Activated CD4-positive, alpha-beta T cell treated with anti-CD3 and anti-CD28 coated beads, Interleukin-2, amount 50 U/mL, for 24 hours (primary cell): ENCODE results near the gene VWA5B2.

Experiments used
- DNase-seq, 2 donors: peaks; one replicate each; pipeline ENCODE4 v3.0.0-alpha.2; 2020; ENCODE audit warnings: low read depth in 1 of 2, low spot score in 1 of 2

The VWA5B2 gene

DNA sequence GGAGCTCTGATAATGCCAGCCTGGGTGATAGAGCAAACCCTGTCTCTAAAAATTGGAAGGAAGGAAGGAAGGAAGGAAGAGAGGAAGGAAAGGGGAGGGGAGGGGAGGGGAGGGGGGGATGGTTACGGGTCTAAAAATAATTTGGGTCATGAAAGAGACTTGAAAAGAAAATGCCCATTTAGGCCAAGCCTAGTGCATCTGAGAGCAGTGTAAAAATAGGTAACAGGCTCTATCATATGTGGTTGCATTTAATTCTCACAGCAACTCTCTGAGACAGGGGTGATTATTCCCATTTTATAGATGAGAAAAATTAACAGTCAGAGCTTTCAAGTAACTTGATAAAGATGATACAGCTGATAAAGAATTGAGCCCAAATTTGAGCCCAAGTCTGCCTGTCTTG is 42.9 kb downstream of the VWA5B2 start:
- DNase-seq, result no peak

DNA sequence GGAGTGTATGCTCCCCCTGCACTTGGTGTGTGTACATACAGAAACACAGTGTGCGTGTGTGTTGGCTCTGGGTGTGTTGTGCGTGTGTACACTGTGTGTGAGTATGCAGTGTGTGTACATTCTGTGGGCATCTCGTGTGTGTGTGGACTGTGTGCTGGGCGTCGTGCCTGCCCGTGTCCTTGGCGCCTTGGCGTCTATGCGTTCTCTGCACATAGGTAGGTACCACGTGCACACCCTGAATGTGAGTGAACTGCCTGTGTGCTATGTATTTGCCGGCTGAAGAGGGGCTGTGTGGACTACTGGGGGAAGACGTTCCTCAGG is 46.0 kb downstream of the VWA5B2 start:
- no peak for DNase-seq

DNA sequence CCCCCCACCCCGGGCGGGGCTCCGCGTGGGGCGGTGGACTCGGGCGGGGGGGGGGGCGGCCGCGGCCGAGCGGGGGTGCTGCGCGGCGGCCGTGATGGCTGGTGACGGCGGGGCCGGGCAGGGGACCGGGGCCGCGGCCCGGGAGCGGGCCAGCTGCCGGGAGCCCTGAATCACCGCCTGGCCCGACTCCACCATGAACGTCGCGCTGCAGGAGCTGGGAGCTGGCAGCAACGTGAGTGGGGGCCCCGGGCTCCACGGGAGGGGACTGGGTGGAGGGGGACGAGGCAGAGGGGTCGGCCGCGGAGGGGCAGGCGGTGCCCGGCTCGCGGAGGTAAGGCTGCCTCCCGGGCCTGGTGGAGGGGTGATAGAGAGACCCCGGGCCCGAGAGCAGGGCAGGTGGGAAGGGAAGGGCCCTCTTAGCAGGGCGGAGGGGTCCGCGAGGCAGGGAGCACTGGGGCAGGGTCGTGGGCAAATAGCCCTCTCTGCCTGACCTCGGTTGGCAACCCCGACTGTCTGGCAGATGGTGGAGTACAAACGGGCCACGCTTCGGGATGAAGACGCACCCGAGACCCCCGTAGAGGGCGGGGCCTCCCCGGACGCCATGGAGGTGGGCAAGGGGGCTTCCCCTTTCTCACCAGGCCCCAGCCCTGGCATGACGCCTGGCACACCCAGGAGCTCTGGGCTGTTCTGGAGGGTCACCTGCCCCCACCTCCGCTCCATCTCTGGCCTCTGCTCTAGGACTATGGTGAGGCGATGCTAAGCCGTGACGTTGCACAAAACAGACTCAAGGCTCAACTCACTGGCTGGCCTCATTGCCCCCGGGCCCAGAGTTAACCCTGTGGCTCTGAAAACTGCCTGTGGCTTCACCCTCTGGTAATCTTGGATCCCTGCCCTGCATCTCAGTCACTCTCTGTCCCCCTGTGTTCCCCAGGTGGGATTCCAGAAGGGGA is 46.9 kb downstream of the VWA5B2 start, which contains the start of gene ECE2:
TSS of gene ECE2 (plus strand) at position 62 of the 950 bp plus-strand sequence. CDS start at position 194, 132 bp downstream.
- DNase-seq, result no peak

- no peak for DNase-seq
These were observed 48.0 kb downstream of the VWA5B2 start for GRCh38 chr3:184277366-184277765.

DNA sequence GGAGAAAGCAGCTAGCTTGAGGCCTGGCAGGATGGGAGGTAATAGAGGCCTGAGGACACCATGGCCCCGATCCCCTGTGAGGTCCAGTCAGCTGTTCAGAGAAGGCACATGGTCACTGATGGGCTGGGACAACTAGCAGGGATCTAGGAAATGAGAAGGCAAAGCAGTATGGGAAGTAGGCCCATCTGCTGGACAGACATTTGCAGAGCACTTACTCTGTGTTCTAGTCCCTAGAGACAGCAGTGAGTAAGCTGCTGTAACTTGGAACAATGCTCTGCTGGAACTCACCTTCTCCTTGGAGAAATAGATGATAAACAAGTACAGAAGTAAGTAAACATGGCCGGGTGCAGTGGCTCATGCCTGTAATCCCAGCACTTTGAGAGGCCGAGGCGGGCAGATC is 53.6 kb downstream of the VWA5B2 start:
- DNase-seq, result no peak

DNA sequence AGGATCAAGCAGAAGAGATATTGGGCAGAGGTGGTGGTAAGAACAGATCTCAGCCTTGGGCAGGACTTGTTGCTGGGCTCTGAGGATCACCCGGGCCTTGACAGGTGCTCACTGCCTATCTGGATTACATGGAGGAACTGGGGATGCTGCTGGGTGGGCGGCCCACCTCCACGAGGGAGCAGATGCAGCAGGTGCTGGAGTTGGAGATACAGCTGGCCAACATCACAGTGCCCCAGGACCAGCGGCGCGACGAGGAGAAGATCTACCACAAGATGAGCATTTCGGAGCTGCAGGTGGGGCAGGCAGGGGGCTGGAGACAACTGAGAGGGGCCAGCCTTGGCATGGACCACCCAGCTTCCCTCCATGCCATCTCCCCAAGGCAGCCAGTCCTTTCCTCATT is 54.3 kb downstream of the VWA5B2 start:
- no peak for DNase-seq

GRCh38 chr3:184284696-184285095 is 55.3 kb downstream of the VWA5B2 start:
- no peak for DNase-seq

DNA sequence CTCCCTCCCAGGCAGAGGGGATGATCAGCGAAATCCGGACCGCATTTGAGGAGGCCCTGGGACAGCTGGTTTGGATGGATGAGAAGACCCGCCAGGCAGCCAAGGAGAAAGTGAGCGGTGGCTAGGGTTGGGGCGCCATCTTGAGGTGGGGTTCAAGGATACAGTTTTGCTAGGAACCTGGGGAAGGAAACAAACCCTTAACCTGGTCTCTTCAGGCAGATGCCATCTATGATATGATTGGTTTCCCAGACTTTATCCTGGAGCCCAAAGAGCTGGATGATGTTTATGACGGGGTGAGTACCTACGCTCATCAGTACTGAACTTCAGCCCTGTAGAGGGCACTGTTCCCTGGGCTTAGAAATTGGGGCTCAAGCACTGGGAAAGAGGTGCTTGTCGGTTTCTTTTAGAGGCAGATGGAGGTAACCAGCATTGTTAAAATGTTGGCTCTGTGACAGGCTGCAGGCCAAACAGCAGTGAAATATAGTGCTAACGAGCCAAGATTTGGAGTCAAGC is 60.1 kb downstream of the VWA5B2 start:
- DNase-seq, result peak; percentile 40 to 61

- DNase-seq, result no peak
These were observed 60.9 kb downstream of the VWA5B2 start for GRCh38 chr3:184290331-184290730.

GRCh38 chr3:184291044-184291737 is 61.8 kb downstream of the VWA5B2 start:
- DNase-seq, result no peak
